ENCODE measurements around the gene XPO5. TPM values are rescaled to one million over a fixed set of nuclear protein-coding genes. Genes with fewer than 3 reads are reported as not detected.

Gene XPO5
- total RNA-seq, 2 experiments from 2014 or later: 119 to 121 TPM

- H3K4me1 Mint-ChIP-seq: peaks cover 14% of the 10 kb centered on the region
- peaks cover 4% of the 10 kb centered on the region for H3K36me3 Mint-ChIP-seq
- H3K27me3 Mint-ChIP-seq: no peaks in the 10 kb centered on the region
- DNase-seq: no peak
- no peaks in the 10 kb centered on the region for H3K9me3 Mint-ChIP-seq
- H3K27ac Mint-ChIP-seq: no peak overlapping the region
- H3K4me3 Mint-ChIP-seq: no peak overlapping the region
These were observed 86.4 kb downstream of the XPO5 start for GRCh38 chr6:43489277-43490072.

GRCh38 chr6:43488667-43489276, 87.1 kb downstream of the XPO5 start:
- no peaks in the 10 kb centered on the region for H3K27me3 Mint-ChIP-seq
- no peaks in the 10 kb centered on the region for H3K9me3 Mint-ChIP-seq
- H3K4me3 Mint-ChIP-seq: no peak overlapping the region
- H3K27ac Mint-ChIP-seq: no peak overlapping the region
- DNase-seq: no peak
- H3K36me3 Mint-ChIP-seq: peaks cover 4% of the 10 kb centered on the region
- peaks cover 9% of the 10 kb centered on the region for H3K4me1 Mint-ChIP-seq

- no peak for DNase-seq
- H3K36me3 Mint-ChIP-seq: peaks cover 13% of the 10 kb centered on the region
- no peak overlapping the region for H3K4me3 Mint-ChIP-seq
- no peaks in the 10 kb centered on the region for H3K9me3 Mint-ChIP-seq
- H3K27me3 Mint-ChIP-seq: no peaks in the 10 kb centered on the region
- no peak overlapping the region for H3K27ac Mint-ChIP-seq
- peaks cover 37% of the 10 kb centered on the region for H3K4me1 Mint-ChIP-seq
These were observed 94.1 kb downstream of the XPO5 start for GRCh38 chr6:43481591-43482236.

- DNase-seq: no peak
- Mint-ChIP-seq H3K36me3 (peaks cover 13% of the 10 kb centered on the region), H3K4me1 (peaks cover 37% of the 10 kb centered on the region)
These were observed 94.8 kb downstream of the XPO5 start for GRCh38 chr6:43481075-43481474.

GRCh38 chr6:43478008-43478372, 97.8 kb downstream of the XPO5 start:
- H3K36me3 Mint-ChIP-seq: peaks cover 13% of the 10 kb centered on the region
- peak overlapping the region; percentile 98 for H3K4me3 Mint-ChIP-seq
- no peaks in the 10 kb centered on the region for H3K27me3 Mint-ChIP-seq
- H3K27ac Mint-ChIP-seq: peak overlapping the region; percentile 95
- DNase-seq: no peak
- H3K9me3 Mint-ChIP-seq: no peaks in the 10 kb centered on the region
- peaks cover 37% of the 10 kb centered on the region for H3K4me1 Mint-ChIP-seq

More at GRCh38 chr6:43481075-43481474, 94.8 kb downstream of the XPO5 start:
- Mint-ChIP-seq H3K4me3 (no peak overlapping the region), H3K9me3 (no peaks in the 10 kb centered on the region), H3K27ac (no peak overlapping the region), H3K27me3 (no peaks in the 10 kb centered on the region)

GRCh38 chr6:43477235-43478007, 98.4 kb downstream of the XPO5 start, which contains the start of gene TJAP1:
TSS of gene TJAP1 (plus strand) at chr6:43477570. CDS start at chr6:43499002, 21,432 bp downstream.
- Mint-ChIP-seq H3K9me3 (no peaks in the 10 kb centered on the region), H3K4me3 (peak within 1 kb of the TSS; percentile 98), H3K36me3 (peaks cover 13% of the 10 kb centered on the region), H3K27me3 (no peaks in the 10 kb centered on the region), H3K4me1 (peaks cover 37% of the 10 kb centered on the region), H3K27ac (peak within 1 kb of the TSS; percentile 95)
- peak; percentile 98 for DNase-seq

GRCh38 chr6:43476746-43477145, 99.1 kb downstream of the XPO5 start:
- peak overlapping the region; percentile 98 for H3K4me3 Mint-ChIP-seq
- H3K9me3 Mint-ChIP-seq: no peaks in the 10 kb centered on the region
- no peaks in the 10 kb centered on the region for H3K27me3 Mint-ChIP-seq
- H3K4me1 Mint-ChIP-seq: peaks cover 35% of the 10 kb centered on the region
- peaks cover 8% of the 10 kb centered on the region for H3K36me3 Mint-ChIP-seq
- H3K27ac Mint-ChIP-seq: peak overlapping the region; percentile 95
- DNase-seq: no peak

GRCh38 chr6:43475516-43475915, 100.3 kb downstream of the XPO5 start:
- Mint-ChIP-seq H3K9me3 (no peaks in the 10 kb centered on the region), H3K36me3 (peaks cover 8% of the 10 kb centered on the region), H3K4me1 (peaks cover 27% of the 10 kb centered on the region), H3K27ac (no peak overlapping the region), H3K4me3 (no peak overlapping the region), H3K27me3 (peaks cover 8% of the 10 kb centered on the region)
- DNase-seq: no peak

GRCh38 chr6:43472515-43472914, 103.3 kb downstream of the XPO5 start:
- Mint-ChIP-seq H3K36me3 (no peaks in the 10 kb centered on the region), H3K9me3 (no peaks in the 10 kb centered on the region), H3K4me3 (no peak overlapping the region), H3K27me3 (peaks cover 21% of the 10 kb centered on the region), H3K27ac (no peak overlapping the region), H3K4me1 (peaks cover 7% of the 10 kb centered on the region)
- no peak for DNase-seq

Other genes starting within 250 kb of the XPO5 start
- 10 to 100 TPM in 1 of 2 experiments, 1 to 10 TPM in 1; 10.0 to 10.1 TPM for gene ZNF318, start 206.4 kb downstream of the XPO5 start, total RNA-seq
- 10 to 100 TPM; 22.9 to 24.3 TPM for gene ABCC10, start 148.5 kb downstream of the XPO5 start, total RNA-seq
- gene DLK2, start 120.5 kb downstream of the XPO5 start, total RNA-seq: under 1 TPM; 0.78 to 0.93 TPM
- 10 to 100 TPM; 36.5 to 37.2 TPM for gene TJAP1, start 98.5 kb downstream of the XPO5 start, total RNA-seq
- gene LRRC73, start 65.7 kb downstream of the XPO5 start, total RNA-seq: under 1 TPM; 0.10 TPM
- 10 to 100 TPM; 38.1 to 38.2 TPM for gene YIPF3, start 59.1 kb downstream of the XPO5 start, total RNA-seq
- 10 to 100 TPM; 87.6 to 99.1 TPM for gene POLR1C, start 58.9 kb downstream of the XPO5 start, total RNA-seq
- gene POLH, start 147 bp upstream of the XPO5 start, total RNA-seq: 10 to 100 TPM; 23.4 to 30.1 TPM
- 10 to 100 TPM; 49.2 to 52.1 TPM for gene GTPBP2, start 53.2 kb upstream of the XPO5 start, total RNA-seq
- gene MAD2L1BP, start 59.8 kb upstream of the XPO5 start, total RNA-seq: 10 to 100 TPM; 29.9 to 30.1 TPM
- not detected for gene RSPH9, start 69.0 kb upstream of the XPO5 start, total RNA-seq
- 10 to 100 TPM; 63.8 to 65.3 TPM for gene MRPS18A, start 111.8 kb upstream of the XPO5 start, total RNA-seq
- 10 to 100 TPM; 51.9 to 54.7 TPM for gene VEGFA, start 194.2 kb upstream of the XPO5 start, total RNA-seq